ENCODE measurements around the gene UTY. TPM values are rescaled to one million over a fixed set of nuclear protein-coding genes. Genes with fewer than 3 reads are reported as not detected.

The UTY gene
- total and polyA plus RNA-seq, 8 donors: 1.9 to 54.0 (median 11.2) TPM; not detected in 3

DNA sequence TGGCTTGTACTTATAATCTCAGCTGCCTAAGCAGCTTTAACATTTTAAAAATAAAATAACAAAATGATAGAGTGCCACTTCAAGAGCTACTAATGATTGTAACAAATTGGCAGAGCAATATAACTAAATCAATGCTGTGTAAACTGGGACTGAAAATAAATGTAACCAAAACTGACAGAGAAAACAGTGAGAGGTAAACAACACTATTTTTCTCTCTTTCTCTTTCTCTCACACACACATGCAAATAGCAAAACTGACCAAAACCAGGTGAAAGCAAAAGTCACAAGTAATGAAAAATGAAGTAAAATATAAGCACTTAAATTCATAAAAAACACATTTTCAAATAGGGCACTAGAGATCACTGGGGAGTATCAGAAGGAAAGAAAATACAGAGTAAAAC lies 109.6 kb downstream of the UTY start:
- DNase-seq: no peak
- Histone ChIP-seq H3K4me3 (no peak overlapping the region), H3K36me3 (peaks cover 0 to 5% (median 0%) of the 10 kb centered on the region in 4 donors), H3K4me1 (peaks cover 0 to 11% (median 0%) of the 10 kb centered on the region in 4 donors), H3K9me3 (no peaks in the 10 kb centered on the region), H3K27ac (no peak overlapping the region), H3K27me3 (no peaks in the 10 kb centered on the region)
- TF ChIP-seq POLR2AphosphoS5 (IDR thresholded peaks at IDR 0.05): no peak
- TF ChIP-seq POLR2A (IDR thresholded peaks at IDR 0.05): no peak
- TF ChIP-seq, protein P1, sequence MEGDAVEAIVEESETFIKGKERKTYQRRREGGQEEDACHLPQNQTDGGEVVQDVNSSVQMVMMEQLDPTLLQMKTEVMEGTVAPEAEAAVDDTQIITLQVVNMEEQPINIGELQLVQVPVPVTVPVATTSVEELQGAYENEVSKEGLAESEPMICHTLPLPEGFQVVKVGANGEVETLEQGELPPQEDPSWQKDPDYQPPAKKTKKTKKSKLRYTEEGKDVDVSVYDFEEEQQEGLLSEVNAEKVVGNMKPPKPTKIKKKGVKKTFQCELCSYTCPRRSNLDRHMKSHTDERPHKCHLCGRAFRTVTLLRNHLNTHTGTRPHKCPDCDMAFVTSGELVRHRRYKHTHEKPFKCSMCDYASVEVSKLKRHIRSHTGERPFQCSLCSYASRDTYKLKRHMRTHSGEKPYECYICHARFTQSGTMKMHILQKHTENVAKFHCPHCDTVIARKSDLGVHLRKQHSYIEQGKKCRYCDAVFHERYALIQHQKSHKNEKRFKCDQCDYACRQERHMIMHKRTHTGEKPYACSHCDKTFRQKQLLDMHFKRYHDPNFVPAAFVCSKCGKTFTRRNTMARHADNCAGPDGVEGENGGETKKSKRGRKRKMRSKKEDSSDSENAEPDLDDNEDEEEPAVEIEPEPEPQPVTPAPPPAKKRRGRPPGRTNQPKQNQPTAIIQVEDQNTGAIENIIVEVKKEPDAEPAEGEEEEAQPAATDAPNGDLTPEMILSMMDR (IDR thresholded peaks at IDR 0.05): no peak
- no peak for TF ChIP-seq EP300 (IDR thresholded peaks at IDR 0.05)
- intact Hi-C loops (cut with DNase I; ENCODE audit: low total_unique reads): no loop called here

- intact Hi-C loops (cut with DNase I; ENCODE audit: low total_unique reads): no loop called here
- TF ChIP-seq EP300 (IDR thresholded peaks at IDR 0.05) (no peak), POLR2A (IDR thresholded peaks at IDR 0.05) (no peak), POLR2AphosphoS5 (IDR thresholded peaks at IDR 0.05) (no peak)
- TF ChIP-seq, protein P1 (IDR thresholded peaks at IDR 0.05): no peak
- H3K36me3 ChIP-seq: peaks cover 0 to 5% (median 0%) of the 10 kb centered on the region in 4 donors
- H3K27me3 ChIP-seq: no peaks in the 10 kb centered on the region
- H3K4me1 ChIP-seq: peaks cover 0 to 11% (median 0%) of the 10 kb centered on the region in 4 donors
- DNase-seq: no peak
- no peak overlapping the region for H3K4me3 ChIP-seq
- WGBS, 5 donors: 95 to 100% (median 96%) methylated on average over 4 of the region's 4 CpGs; no CpG with 5 or more reads in 2 of the 5 donors
- H3K9me3 ChIP-seq: no peaks in the 10 kb centered on the region
- no peak overlapping the region for H3K27ac ChIP-seq
These were observed 111.4 kb downstream of the UTY start for GRCh38 chrY:13368513-13368845.

DNA sequence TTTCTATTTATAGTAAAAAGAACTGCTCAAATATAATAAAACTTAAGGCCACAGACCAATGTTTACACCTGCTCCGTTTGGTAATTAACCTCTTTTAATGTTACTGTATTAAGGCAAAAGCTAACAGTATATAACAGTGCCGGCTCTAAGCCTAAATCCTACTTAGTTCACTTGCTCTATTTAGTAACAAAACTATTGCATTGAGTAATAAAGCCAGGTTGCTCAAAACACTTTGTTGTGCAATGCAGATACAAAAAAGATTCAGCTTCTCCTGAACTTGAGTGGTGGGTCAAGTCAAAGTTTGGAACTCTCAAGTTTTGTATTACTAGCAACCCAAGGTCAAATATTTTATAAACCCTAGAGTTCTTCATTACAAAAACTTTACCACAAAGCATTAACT lies 116.2 kb downstream of the UTY start:
- Histone ChIP-seq H3K4me1 (peaks cover 0 to 17% (median 0%) of the 10 kb centered on the region in 4 donors), H3K4me3 (no peak overlapping the region), H3K27ac (no peak overlapping the region), H3K27me3 (no peaks in the 10 kb centered on the region), H3K36me3 (peaks cover 0 to 14% (median 0%) of the 10 kb centered on the region in 4 donors), H3K9me3 (no peaks in the 10 kb centered on the region)
- no peak for DNase-seq
- TF ChIP-seq, protein P1 (IDR thresholded peaks at IDR 0.05): no peak
- TF ChIP-seq EP300 (IDR thresholded peaks at IDR 0.05) (no peak), POLR2A (IDR thresholded peaks at IDR 0.05) (no peak), POLR2AphosphoS5 (IDR thresholded peaks at IDR 0.05) (no peak)
- WGBS, 5 donors: 66 to 77% (median 72%) methylated on average over 2 of the region's 2 CpGs; no CpG with 5 or more reads in 2 of the 5 donors
- intact Hi-C loops (cut with DNase I; ENCODE audit: low total_unique reads): no loop called here

DNA sequence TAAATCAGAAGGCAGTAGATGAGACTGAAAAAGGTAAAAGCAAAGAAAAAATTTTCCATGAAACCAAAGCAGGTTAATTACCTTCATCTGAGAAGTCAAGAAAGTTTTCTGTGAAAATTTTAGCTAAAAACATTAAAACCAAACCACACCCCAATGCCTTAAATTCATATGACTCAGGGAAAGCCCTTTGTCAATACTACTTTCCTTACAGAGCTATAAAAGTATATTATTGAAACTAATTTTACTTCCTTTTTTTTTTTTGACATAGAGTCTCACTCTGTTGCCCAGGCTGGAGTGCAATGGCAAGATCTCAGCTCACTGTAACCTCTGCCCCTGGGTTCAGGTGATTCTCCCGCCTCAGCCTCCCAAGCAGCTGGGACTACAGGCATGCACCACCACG lies 117.2 kb downstream of the UTY start:
- no peak overlapping the region for H3K27ac ChIP-seq
- 85 to 100% (median 94%) methylated on average over 2 of the region's 2 CpGs; no CpG with 5 or more reads in 2 of the 5 donors for WGBS, 5 donors

More for the DNA sequence above, 117.2 kb downstream of the UTY start:
- TF ChIP-seq POLR2A (IDR thresholded peaks at IDR 0.05): no peak
- TF ChIP-seq POLR2AphosphoS5 (IDR thresholded peaks at IDR 0.05): no peak
- TF ChIP-seq, protein P1 (IDR thresholded peaks at IDR 0.05): no peak
- no peak for TF ChIP-seq EP300 (IDR thresholded peaks at IDR 0.05)
- Histone ChIP-seq H3K4me3 (no peak overlapping the region), H3K4me1 (peaks cover 0 to 17% (median 0%) of the 10 kb centered on the region in 4 donors), H3K9me3 (no peaks in the 10 kb centered on the region), H3K27me3 (no peaks in the 10 kb centered on the region), H3K36me3 (peaks cover 0 to 16% (median 0%) of the 10 kb centered on the region in 4 donors)
- DNase-seq: no peak
- intact Hi-C loops (cut with DNase I; ENCODE audit: low total_unique reads): no loop called here
